ENCODE data around the gene PYDC1. TPM values are rescaled to one million over a fixed set of nuclear protein-coding genes. Genes with fewer than 3 reads are reported as not detected.

Gene PYDC1
- total and polyA plus RNA-seq, 2 donors (not counting 1 experiment from before 2014, with no cell fraction given), result not detected

GRCh38 chr16:31238041-31238440, 21.1 kb upstream of the PYDC1 start:
- no peaks in the 10 kb centered on the region for H4K20me1 ChIP-seq (ENCODE audit: control insufficient read depth, extremely low read depth, insufficient read depth, low read length)
- no peaks in the 10 kb centered on the region for H3K36me3 ChIP-seq (ENCODE audit: control insufficient read depth, insufficient read depth, low read length)
- H3K27me3 ChIP-seq (ENCODE audit: control insufficient read depth, insufficient read depth, low read length), result no peaks in the 10 kb centered on the region
- TF ChIP-seq, protein P1, sequence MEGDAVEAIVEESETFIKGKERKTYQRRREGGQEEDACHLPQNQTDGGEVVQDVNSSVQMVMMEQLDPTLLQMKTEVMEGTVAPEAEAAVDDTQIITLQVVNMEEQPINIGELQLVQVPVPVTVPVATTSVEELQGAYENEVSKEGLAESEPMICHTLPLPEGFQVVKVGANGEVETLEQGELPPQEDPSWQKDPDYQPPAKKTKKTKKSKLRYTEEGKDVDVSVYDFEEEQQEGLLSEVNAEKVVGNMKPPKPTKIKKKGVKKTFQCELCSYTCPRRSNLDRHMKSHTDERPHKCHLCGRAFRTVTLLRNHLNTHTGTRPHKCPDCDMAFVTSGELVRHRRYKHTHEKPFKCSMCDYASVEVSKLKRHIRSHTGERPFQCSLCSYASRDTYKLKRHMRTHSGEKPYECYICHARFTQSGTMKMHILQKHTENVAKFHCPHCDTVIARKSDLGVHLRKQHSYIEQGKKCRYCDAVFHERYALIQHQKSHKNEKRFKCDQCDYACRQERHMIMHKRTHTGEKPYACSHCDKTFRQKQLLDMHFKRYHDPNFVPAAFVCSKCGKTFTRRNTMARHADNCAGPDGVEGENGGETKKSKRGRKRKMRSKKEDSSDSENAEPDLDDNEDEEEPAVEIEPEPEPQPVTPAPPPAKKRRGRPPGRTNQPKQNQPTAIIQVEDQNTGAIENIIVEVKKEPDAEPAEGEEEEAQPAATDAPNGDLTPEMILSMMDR (conservative IDR thresholded peaks at IDR 0.05 in 1 of 2, IDR thresholded peaks at IDR 0.05 in 1 of 2; ENCODE audit: low read depth in 1 of 2, low read length in 2 of 2), result no peak
- TF ChIP-seq EZH2 (IDR thresholded peaks at IDR 0.05; ENCODE audit: low read length, missing control alignments), result no peak
- no peaks in the 10 kb centered on the region for H3K9me3 ChIP-seq (ENCODE audit: control insufficient read depth, insufficient read depth, low read depth, low read length)
- H3K4me1 ChIP-seq (ENCODE audit: control insufficient read depth, extremely low read depth, insufficient read depth, low read length), result no peaks in the 10 kb centered on the region
- DNase-seq (ENCODE audit: low read depth in 2 of 2), result no peak
- H3K4me2 ChIP-seq (ENCODE audit: extremely low read depth, insufficient read depth, low read length), result no peak overlapping the region
- no peak overlapping the region for H3K9ac ChIP-seq (ENCODE audit: insufficient read depth, low read length)
- no peak overlapping the region for H3K27ac ChIP-seq (ENCODE audit: insufficient read depth, low read length)
- no peaks in the 10 kb centered on the region for H3K79me2 ChIP-seq (ENCODE audit: control insufficient read depth, insufficient read depth, low read length)
- no peak overlapping the region for H3K4me3 ChIP-seq (replicated peaks in 1 of 4; ENCODE audit: control extremely low read depth in 1 of 4, insufficient read depth in 1 of 4, low read depth in 3 of 4, low read length in 4 of 4)
- no peak overlapping the region for H2AFZ ChIP-seq (ENCODE audit: low read length)

DNA sequence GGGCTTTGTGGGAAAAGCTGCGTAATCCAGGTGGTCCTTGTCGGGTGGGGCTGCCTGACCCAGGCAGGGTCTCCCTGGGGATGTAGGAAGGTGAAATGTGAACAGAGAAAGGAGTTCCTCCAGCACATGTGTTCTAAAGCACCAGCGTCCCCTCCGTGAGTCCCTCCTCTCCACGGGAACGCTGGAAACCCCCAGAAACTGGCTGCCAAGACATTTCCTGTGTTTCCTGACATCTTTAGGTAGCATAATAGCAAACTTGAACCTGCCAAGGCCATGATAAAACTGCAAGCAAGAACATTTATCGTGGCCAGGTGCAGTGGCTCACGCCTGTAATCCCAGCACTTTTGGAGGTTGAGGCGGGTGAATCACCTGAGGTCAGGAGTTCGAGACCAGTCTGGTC, 12.6 kb upstream of the PYDC1 start:
- Histone ChIP-seq H3K4me1 (ENCODE audit: control insufficient read depth, extremely low read depth, insufficient read depth, low read length) (no peaks in the 10 kb centered on the region), H3K9me3 (ENCODE audit: control insufficient read depth, insufficient read depth, low read depth, low read length) (no peaks in the 10 kb centered on the region), H3K27me3 (ENCODE audit: control insufficient read depth, insufficient read depth, low read length) (no peaks in the 10 kb centered on the region), H3K4me3 (replicated peaks in 1 of 4; ENCODE audit: control extremely low read depth in 1 of 4, insufficient read depth in 1 of 4, low read depth in 3 of 4, low read length in 4 of 4) (no peak overlapping the region), H3K36me3 (ENCODE audit: control insufficient read depth, insufficient read depth, low read length) (no peaks in the 10 kb centered on the region), H3K4me2 (ENCODE audit: extremely low read depth, insufficient read depth, low read length) (no peak overlapping the region), H3K9ac (ENCODE audit: insufficient read depth, low read length) (no peak overlapping the region), H3K27ac (ENCODE audit: insufficient read depth, low read length) (no peak overlapping the region), H2AFZ (ENCODE audit: low read length) (no peak overlapping the region), H4K20me1 (ENCODE audit: control insufficient read depth, extremely low read depth, insufficient read depth, low read length) (no peaks in the 10 kb centered on the region), H3K79me2 (ENCODE audit: control insufficient read depth, insufficient read depth, low read length) (no peaks in the 10 kb centered on the region)
- DNase-seq (ENCODE audit: low read depth in 2 of 2), result no peak
- no peak for TF ChIP-seq EZH2 (IDR thresholded peaks at IDR 0.05; ENCODE audit: low read length, missing control alignments)
- TF ChIP-seq, protein P1 (conservative IDR thresholded peaks at IDR 0.05 in 1 of 2, IDR thresholded peaks at IDR 0.05 in 1 of 2; ENCODE audit: low read depth in 1 of 2, low read length in 2 of 2), result no peak

GRCh38 chr16:31228206-31228605, 11.3 kb upstream of the PYDC1 start:
- Histone ChIP-seq H3K9ac (ENCODE audit: insufficient read depth, low read length) (no peak overlapping the region), H3K4me2 (ENCODE audit: extremely low read depth, insufficient read depth, low read length) (no peak overlapping the region), H4K20me1 (ENCODE audit: control insufficient read depth, extremely low read depth, insufficient read depth, low read length) (no peaks in the 10 kb centered on the region), H2AFZ (ENCODE audit: low read length) (no peak overlapping the region), H3K79me2 (ENCODE audit: control insufficient read depth, insufficient read depth, low read length) (no peaks in the 10 kb centered on the region), H3K4me3 (replicated peaks in 1 of 4; ENCODE audit: control extremely low read depth in 1 of 4, insufficient read depth in 1 of 4, low read depth in 3 of 4, low read length in 4 of 4) (no peak overlapping the region), H3K36me3 (ENCODE audit: control insufficient read depth, insufficient read depth, low read length) (no peaks in the 10 kb centered on the region), H3K27me3 (ENCODE audit: control insufficient read depth, insufficient read depth, low read length) (no peaks in the 10 kb centered on the region), H3K27ac (ENCODE audit: insufficient read depth, low read length) (no peak overlapping the region), H3K9me3 (ENCODE audit: control insufficient read depth, insufficient read depth, low read depth, low read length) (no peaks in the 10 kb centered on the region), H3K4me1 (ENCODE audit: control insufficient read depth, extremely low read depth, insufficient read depth, low read length) (no peaks in the 10 kb centered on the region)
- no peak for TF ChIP-seq EZH2 (IDR thresholded peaks at IDR 0.05; ENCODE audit: low read length, missing control alignments)
- TF ChIP-seq, protein P1 (conservative IDR thresholded peaks at IDR 0.05 in 1 of 2, IDR thresholded peaks at IDR 0.05 in 1 of 2; ENCODE audit: low read depth in 1 of 2, low read length in 2 of 2), result no peak
- DNase-seq (ENCODE audit: low read depth in 2 of 2), result no peak
